HG02973 (cell line): Measurements from ENCODE around the gene PRM3.
"Not testable (repeated sequence)": the region's sequence is repeated elsewhere in the genome, so short reads cannot be mapped to it uniquely, and the experiment has no call there.

Experiments
- ATAC-seq: cut with Tn5 transposase; IDR thresholded peaks from one replicate; pipeline ENCODE4 v1.9.1; 2021; ENCODE audit warnings: moderate library complexity; ENCODE audit not compliant: unreplicated experiment

Gene PRM3

DNA sequence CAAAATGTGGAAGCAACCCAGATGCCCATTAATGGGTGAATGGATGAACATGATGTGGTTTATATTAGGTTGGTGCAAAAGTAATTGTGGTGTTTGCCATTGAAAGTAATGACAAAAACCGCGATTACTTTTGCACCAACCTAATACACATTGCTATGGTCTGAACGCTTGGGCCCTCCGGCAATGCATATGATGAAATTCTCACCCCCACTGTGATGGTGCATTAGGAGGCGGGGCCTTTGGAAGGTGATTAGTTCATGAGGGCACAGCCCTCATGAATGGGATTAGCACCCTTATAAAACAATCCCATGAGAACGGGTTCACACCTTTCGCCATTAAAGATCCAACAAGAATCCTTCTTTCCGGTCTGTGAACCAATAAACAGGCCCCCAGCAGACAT, 33.0 kb upstream of the PRM3 start:
- ATAC-seq = no peak

DNA sequence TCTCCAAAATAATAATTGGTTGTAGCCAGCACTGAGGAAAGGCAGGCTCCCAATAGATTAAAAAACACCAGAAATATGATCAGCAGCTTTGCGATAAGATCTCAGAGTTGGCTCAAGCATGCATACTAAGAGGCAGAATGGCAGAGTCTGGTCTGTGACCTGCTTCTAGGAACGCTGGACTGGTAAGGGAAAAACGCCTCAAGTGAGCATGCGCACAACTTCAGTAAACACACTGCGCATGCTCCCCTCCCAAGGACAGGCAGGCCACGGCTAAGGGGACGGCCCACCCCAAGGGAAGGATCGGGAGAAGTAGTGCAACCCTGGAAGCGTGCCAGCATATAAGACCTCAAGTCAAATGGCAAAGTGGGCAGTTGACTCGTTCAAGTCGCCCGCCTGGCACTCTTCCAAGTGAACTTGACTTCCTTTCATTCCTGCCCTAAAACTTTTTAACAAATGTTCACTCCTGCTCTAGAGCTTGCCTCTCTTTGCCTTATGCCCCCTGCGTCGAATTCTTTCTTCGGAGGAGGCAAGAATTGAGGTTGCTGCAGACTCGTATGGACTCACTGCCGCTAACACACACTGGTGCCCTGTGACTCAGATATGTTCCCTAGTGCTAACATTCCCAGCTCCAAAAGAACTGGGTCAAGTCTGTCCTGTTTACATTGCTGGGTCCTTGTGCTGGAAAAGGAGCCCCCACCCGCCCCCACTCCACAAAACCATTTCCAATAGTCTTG, 30.1 kb upstream of the PRM3 start:
- ATAC-seq = no peak

DNA sequence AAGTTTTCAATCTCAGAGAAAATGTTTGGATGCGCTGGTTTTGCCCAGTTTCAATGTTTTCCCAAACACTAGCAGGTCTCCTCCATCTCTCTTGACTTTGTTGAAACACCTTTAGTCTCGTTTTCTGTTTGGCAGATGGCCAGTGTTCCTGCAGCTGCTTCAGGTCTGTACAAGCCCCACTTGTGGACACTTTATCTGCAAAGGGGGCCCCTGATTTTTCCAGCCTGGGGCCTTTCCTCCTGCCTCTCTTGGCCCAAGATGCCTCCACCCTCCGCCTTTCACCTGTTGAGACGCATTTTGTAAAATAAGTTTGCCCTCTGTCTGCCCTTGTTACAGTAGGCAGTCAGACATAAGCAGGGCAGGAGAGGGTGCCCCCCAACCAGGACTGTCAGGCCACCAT, 29.5 kb upstream of the PRM3 start:
- no peak for ATAC-seq

DNA sequence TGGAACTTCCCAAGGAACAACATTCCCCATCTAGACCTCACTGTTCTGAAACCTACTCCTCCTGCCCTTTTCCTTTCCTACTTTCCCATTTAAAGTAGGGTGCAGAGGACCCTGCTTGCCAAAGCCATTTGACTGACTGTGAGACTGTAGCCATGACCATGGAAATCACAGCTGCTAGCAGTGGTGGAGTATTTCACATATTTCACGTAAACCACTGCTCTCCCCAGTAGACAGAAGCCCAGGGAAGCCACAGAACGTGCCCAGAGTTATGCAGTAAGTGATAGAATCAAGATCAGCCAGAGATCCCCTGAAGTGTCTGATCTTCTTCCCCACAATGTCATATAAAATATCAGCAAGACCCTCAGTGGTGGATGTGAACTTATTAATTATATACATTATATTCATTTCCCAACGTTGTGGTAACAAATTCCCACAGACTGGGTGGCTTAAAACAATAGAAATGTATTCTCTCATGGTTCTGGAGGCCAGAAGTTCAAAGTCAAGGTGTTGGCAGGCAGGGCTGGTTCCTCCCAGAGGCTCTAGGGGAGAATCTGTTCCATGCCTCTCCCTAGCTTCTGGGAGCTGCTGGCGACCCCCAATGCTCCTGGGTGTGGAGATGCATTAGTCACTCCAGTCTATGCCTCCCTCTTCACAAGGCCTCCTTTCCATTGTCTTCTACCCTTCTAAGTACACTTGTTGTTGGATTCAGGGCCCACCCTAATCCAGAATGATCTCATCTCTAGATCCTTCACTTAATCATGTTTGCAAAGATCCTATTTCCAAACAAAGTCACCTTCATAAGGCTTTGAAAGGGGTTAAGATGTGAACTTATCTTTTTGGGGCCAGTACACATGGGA, 28.4 kb upstream of the PRM3 start:
- ATAC-seq = no peak

DNA sequence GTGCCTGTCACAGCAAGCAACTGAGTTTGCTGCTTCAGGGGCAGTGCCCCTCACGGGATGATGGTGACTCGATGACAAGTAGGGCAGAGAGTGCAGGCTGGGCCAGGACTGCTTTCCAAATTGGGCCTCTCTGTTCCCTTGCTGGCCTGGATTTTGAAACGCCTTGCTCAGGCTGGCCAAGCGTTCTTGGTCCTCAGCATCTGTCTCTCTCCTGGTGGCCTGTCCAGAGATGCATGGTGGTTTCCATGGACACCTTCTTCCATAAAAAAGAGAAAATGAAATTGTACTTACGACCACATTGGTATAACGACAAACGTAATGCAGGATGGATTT, 27.1 kb upstream of the PRM3 start:
- ATAC-seq = no peak

DNA sequence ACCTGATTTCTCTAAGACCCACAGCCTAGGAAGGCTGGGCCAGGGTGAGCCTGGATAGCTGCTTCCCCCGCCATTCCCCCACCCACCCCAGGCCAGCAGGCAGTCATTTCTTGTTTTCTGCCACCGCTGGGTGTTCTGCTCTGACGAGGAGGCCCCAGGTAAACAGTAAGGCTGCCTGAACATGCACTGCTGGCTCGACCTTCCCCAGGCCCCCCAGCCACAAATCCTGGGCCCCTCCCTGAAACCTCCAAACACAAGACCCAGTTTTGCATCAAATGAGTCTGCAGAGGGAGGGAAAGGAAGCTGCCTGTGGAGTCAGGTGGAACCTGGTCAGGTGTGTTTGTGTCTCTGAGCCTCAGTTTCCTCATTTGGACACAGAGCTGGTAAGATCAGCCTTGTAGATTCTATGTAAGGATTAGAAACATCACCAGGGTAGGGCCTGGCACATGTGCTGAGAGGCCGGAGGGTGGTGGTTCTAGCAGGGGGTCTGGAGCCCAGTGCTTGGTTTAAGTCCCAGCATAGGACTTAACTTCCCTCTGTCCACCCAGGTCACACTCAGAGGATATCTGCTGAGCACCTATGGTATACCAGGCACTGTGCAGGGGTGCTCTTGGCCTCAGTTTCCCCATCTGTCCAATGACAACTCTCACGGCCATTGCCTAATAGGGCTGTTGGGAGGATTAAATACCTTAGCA, 26.6 kb upstream of the PRM3 start:
- ATAC-seq = no peak

DNA sequence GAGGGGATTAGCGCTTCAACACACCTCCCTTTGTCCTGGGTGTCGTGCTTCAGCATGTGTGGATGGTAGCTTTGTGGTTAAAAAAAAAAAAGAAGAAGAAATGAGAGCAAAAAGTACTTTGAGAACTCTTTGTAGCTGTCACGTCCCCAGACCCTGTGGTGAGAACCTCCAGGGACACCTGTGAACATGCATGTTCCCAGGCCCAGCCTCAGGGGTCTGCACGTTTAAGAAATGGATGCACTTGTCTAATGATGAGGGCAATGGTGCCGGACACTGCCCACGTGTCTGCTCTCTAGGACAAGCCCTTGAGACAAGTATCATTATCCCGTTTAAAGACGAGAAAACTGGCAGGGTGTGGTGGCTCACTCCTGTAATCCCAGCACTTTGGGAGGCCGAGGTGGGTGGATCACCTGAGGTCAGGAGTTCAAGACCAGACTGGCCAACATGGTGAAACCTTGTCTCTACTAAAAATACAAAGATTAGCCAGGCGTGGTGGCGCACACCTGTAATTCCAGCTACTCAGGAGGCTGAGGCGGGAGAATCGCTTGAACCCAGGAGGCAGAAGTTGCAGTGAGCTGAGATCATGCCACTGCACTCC, 25.6 kb upstream of the PRM3 start:
- ATAC-seq = not testable (repeated sequence)

DNA sequence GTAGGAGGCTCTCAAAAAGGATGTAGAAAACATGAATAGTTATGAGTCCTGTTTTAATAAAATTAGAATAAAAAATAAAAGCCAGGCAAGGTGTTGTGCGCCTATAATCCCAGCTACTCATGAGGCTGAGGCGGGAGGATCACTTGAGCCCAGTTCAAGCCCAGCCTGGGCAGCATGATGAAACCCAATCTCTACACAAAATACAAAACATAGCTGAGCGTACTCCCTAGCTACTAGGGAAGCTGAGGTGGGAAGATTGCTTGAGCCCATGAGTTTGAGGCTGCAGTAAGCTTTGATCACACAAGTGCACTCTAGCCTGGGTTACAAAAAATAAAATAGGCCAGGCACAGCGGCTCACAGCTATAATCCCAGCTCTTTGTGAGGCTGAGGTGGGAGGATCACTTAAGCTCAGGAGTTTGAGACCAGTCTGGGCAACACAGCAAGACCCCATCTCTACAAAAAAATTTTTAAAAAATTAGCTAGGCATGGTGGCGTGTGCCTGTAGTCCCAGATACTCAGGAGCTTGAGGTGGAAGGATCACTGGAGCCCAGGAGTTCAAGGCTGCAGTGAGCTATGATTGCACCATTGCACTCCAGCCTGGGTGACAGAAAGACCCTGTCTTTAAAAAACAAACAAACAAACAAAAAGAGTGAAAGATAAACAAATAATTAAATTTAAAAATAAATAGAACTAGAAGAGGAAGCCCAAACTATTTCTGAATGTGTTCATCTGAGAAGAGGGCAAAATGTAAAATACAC, 24.9 kb upstream of the PRM3 start:
- no peak for ATAC-seq

DNA sequence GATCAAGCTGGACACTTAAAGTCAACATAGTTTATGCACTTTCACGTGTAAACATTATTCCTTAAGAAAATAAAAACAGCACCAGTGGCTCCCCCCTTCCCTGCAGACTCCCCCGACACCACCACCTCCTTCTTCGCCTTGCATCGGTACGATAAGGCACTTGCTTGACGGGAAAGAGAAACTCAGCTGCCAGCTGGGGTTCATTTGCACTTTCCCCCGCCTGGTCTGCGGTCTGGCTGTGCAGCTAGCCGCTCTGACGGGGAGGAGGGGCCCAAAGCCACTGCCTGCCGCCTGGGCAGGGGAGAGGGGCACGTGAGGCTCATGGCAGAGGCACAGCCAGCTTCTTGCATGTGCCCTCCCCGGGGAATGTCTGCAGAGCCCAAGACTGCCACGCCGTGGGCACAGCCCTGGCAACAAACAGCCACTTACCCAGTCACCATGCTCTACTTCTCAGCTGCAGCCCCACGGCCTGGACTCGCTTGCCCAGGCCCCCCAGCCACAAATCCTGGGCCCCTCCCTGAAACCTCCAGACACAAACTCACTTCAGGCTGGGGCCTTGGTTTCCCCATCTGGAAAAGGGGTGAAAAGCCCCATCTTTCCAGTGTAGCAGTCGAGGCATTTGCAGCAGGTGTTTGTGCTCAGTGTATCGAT, 24.2 kb upstream of the PRM3 start:
- peak; percentile 73 for ATAC-seq

DNA sequence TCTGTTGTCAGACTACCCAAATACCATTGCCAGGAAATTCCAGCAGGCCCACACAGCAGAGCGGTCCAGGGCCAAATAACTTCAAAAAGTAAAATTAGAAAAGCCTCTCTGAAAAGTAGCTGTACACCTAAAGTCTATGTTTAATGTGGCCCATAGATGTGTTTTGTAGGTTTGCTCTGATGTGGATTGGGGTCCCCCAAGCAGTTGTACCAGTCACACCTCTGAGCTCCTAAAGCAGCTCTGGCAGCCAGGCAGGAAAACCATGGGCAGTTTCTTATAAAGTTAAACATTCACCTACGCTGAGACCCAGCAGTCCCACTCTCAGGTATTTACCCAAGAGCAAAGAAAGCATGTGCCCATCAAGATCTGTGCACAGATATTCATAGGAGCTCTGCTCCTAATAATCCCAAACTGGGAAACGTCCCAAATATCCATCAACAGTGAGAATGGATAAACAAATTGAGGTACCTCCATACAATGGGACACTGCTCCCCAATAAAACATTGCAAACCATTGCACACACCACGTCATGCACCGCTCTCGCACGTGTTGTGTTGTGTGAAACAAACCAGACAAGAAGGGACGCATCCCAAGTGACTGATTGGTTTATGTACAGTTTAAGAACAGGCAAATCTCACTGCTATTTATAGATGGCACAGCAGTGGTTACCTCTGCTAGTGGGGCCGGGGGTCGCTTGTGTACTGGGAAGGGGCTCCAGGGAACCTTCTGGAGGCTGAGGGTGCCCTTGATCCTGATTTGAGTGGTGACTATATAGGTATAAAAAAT, 23.5 kb upstream of the PRM3 start:
- no peak for ATAC-seq

DNA sequence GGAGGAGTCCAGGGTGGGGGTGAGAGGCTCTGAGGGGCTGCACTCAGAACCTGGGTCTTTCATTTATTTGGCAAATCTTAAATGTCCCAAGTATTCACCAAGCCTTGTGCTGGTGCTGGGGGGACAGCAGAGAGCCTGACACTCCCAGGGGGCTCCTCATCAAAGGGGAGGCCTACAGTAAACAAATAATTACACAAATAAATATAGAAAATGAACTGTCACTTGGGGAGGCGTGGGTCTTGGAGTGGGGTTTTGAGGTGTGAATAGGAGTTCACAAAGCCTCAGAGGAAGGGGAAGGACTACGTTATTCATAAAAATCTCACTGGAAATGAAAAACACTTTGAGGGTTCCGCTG, 22.9 kb upstream of the PRM3 start:
- ATAC-seq = no peak

DNA sequence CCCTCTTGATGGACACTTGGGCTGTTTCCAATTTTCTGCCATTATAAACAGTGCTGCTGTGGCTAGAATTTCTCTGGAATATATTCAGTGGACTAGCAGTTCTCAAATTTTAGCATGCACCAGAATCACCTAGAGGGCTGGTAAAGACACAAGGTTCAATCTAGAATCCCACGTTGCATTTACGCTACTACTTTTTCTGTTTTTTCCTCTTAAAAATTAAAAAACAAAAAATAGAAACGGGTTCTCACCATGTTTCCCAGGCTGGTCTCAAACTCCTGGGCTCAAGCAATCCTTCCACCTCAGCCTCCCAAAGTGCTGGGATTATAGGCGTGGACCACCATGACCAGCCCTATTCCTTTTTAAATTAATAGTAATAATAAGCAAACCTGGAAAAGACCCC, 22.2 kb upstream of the PRM3 start:
- ATAC-seq = no peak

DNA sequence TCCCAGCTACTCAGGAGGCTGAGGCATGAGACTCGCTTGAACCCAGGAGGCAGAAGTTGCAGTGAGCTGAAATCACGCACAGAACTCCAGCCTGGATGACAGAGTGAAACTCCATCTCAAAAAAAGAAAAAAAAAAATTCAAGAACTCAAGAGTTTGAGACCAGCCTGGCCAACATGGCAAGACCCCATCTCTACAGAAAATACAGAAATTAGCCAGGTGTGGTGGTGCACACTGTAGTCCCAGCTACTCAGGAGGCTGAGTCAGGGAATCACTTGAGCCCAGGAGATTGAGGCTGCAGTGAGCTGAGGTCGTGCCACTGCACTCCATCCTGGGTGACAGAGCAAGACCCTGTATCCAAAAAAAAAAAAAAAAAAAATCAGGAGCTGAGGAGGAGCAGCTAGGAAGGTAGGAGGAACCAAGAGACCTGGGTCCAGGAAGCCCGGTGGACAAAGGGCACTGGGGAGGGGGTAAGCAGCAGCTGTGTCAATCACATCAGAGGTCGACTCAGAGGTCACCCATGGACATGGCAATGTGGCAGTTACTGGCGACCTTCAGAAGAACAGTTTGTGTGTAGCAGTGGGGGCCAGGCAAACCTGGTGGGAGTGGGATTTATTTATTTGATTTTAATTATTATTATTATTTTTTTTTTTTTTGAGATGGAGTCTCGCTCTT, 18.8 kb upstream of the PRM3 start:
- no peak for ATAC-seq

DNA sequence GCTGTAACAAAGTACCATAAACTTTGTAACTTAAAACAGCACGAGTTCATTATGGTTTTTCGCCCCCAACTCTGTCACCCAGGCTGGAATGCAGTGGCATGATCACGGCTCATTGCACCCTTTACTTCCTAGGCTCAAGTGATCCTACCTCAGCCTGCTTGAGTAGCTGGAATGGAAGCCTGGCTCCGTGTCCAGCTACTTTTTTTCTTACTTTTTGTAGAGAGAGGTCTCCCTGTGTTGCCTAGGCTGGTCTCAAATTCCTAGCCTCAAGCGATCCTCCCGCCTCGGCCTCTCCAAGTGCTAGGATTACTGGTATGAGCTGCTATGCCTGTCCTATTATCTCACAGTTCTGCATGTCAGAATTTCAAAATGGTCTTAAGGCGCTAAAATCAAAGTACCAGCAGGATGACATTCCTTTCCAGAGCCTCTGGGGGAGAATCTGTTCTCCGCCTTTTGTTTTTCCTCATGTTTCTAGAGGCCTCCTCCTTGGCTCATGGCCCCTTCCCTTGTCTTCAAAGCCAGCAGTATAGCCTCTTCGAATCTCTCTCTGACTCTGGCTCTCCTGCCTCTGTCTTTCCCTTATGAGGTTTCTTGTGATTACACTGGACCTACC, 17.8 kb upstream of the PRM3 start:
- no peak for ATAC-seq

DNA sequence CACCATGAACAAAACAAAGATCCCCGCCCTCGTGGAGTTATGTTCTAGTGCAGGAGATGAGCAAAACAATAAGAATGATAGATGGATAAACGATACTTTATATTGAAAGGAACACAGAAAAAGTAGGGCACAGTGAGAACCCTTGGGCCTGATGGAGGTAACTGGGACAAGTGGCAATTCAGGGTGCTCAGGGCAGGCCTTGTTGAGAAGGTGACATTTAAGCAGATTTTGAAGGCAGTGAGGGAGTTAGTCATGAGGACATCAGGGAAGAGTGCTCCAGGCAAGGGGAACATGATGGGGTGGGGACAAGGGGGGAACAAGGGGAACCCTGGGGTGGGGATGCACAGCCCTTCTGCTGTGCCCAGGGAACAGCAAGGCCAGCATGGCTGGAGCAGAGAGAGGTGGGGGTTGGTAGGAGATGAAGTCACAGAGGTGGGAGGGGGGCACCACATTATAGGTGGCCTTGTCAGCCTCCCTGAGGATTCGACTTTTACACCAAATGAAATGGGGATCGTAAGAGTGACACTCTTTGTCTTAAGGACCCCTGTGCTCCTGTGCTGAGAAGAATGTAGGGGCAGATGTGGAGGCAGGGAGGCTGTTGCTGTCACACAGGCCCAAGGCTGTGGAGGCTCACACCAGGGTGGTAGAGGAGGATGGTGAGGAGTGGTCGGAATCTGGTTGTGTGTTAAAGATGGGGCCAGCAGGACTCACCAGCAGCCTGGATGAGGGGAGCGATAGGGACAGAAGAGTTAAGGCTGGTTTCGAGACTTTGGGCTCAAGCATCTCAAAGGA, 16.9 kb upstream of the PRM3 start:
- no peak for ATAC-seq

DNA sequence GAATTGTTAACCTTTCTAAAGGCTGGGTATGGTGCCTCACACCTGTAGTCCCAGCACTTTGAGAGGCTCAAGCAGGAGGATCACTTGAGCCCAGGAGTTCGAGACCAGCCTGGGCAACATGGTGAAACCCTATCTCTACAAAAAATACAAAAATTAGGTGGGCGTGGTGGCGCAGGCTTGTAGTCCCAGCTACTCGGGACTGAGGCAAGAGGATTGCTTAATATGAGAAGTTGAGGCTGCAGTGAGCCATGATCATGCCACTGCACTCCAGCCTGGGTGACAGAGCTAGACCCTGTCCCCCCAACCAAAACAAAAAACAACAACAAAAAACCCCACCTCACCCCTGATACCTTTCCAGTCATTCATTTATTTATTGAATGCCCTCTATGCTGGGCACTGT, 16.3 kb upstream of the PRM3 start:
- not testable (repeated sequence) for ATAC-seq

DNA sequence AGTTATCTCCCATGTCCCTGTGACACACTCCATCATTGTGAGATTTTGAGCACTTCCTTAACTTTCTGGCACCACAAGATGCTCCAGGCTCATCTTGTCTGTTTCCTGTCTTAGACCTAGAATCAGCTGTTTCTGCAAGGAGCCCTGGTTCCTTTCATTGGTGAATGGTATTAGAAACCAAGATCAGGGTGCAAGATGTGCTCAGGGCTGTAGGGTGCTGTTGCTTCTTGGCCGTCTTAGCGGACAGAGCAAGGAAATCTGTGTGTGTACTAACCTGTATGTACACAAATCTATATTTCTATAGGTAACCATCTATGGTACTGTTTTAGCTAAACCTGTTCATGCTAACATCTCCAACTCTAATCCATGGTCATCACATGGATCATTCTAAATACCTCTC, 15.8 kb upstream of the PRM3 start:
- ATAC-seq = no peak

DNA sequence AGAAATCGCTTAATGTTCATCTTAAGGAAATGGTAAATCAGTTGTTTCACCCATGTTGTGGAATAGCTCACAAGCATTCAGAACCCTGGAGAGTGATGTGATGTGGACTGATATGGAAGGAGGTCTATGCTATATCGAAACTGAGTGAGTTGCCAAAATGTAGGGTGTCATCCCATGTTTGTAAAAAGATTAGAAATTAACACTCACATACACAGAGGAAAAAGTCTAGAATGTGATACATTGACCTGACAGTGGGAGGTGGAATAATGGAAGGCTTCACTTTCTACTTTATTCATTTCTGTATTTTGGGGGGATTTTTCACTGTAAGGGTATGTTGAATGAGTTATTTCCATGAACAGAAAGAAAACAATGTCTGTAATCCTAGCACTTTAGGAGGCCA, 12.4 kb upstream of the PRM3 start:
- no peak for ATAC-seq
